SK-N-SH treated with all-trans-retinoic acid at 6 μM for 48 hours (cell line): Measurements from ENCODE around the gene MITF.

Source experiments
- ATAC-seq: fragments of 200-7000 bp; cut with Tn5 transposase; 3 replicates; pipeline ENCODE4 v1.9.1; 2020; ENCODE audit warnings: mild to moderate bottlenecking, moderate library complexity
- BACH2 ChIP-seq: fragments of 250-450 bp; sonication (Bioruptor Pico); IDR thresholded peaks from 2 replicates; pipeline ENCODE4 v1.9.0; 2021; ENCODE audit warnings: mild to moderate bottlenecking, borderline replicate concordance
- CREB5 ChIP-seq: fragments of 250-450 bp; sonication (Bioruptor Pico); IDR thresholded peaks from 2 replicates; pipeline ENCODE4 v1.5.1; 2020; ENCODE audit warnings: low read depth, mild to moderate bottlenecking, moderate library complexity
- CSDC2 ChIP-seq: fragments of 250-450 bp; sonication (Bioruptor Pico); IDR thresholded peaks from 2 replicates; pipeline ENCODE4 v1.5.0; 2020; ENCODE audit warnings: mild to moderate bottlenecking, moderate library complexity
- ESRRG ChIP-seq: fragments of 250-450 bp; sonication (Bioruptor Pico); IDR thresholded peaks from 2 replicates; pipeline ENCODE4 v1.6.1; 2021; ENCODE audit warnings: mild to moderate bottlenecking
- GLIS3 ChIP-seq: fragments of 250-450 bp; sonication (Bioruptor Pico); IDR thresholded peaks from 2 replicates; pipeline ENCODE4 v1.5.0; 2020; ENCODE audit warnings: mild to moderate bottlenecking, moderate library complexity
- ISL1 ChIP-seq: fragments of 250-450 bp; sonication (Bioruptor Pico); IDR thresholded peaks from 2 replicates; pipeline ENCODE4 v2.1.2; 2022; ENCODE audit warnings: mild to moderate bottlenecking, moderate library complexity
- POU6F1 ChIP-seq: fragments of 250-450 bp; sonication (Bioruptor Pico); IDR thresholded peaks from 2 replicates; pipeline ENCODE4 v1.8.0; 2021; ENCODE audit warnings: low read depth, mild to moderate bottlenecking, moderate library complexity, borderline replicate concordance
- PPARA ChIP-seq: fragments of 250-450 bp; sonication (Bioruptor Pico); IDR thresholded peaks from 2 replicates; pipeline ENCODE4 v1.5.0; 2020; ENCODE audit warnings: mild to moderate bottlenecking, borderline replicate concordance
- RARB ChIP-seq: fragments of 250-450 bp; sonication (Bioruptor Pico); IDR thresholded peaks from 2 replicates; pipeline ENCODE4 v1.8.0; 2021; ENCODE audit warnings: mild to moderate bottlenecking, moderate library complexity
- SNAI2 ChIP-seq: fragments of 250-450 bp; sonication (Bioruptor Pico); IDR thresholded peaks from 2 replicates; pipeline ENCODE4 v1.5.0; 2020; ENCODE audit warnings: mild to moderate bottlenecking, moderate library complexity
- TCF4 ChIP-seq: fragments of 250-450 bp; sonication (Bioruptor Pico); IDR thresholded peaks from 2 replicates; pipeline ENCODE4 v1.8.0; 2021; ENCODE audit warnings: mild to moderate bottlenecking, moderate library complexity, borderline replicate concordance
- TOX ChIP-seq: fragments of 250-450 bp; sonication (Bioruptor Pico); IDR thresholded peaks from 2 replicates; pipeline ENCODE4 v1.8.0; 2021; ENCODE audit warnings: mild to moderate bottlenecking, moderate library complexity, borderline replicate concordance
- ZFP3 ChIP-seq: fragments of 250-450 bp; sonication (Bioruptor Pico); IDR thresholded peaks from 2 replicates; pipeline ENCODE4 v1.5.0; 2020; ENCODE audit warnings: mild to moderate bottlenecking, moderate library complexity
- ZFP30 ChIP-seq: fragments of 450-650 bp; formaldehyde crosslinking; IDR thresholded peaks from 2 replicates; pipeline ENCODE4 v1.5.0; 2022; ENCODE audit warnings: mild to moderate bottlenecking, moderate library complexity
- ZNF565 ChIP-seq: fragments of 450-650 bp; formaldehyde crosslinking; conservative IDR thresholded peaks from 2 replicates; pipeline ENCODE4 v1.5.0; 2020; ENCODE audit warnings: low read depth, mild to moderate bottlenecking, moderate library complexity
- ZNF70 ChIP-seq: fragments of 450-650 bp; formaldehyde crosslinking; IDR thresholded peaks from 2 replicates; pipeline ENCODE4 v1.5.0; 2020; ENCODE audit warnings: mild to moderate bottlenecking, moderate library complexity
- TF ChIP-seq, protein P1 (sequence below): fragments of 250-450 bp; sonication (Bioruptor Pico); IDR thresholded peaks from 2 replicates; pipeline ENCODE4 v1.5.1; 2021; ENCODE audit warnings: mild to moderate bottlenecking, moderate library complexity
- TF ChIP-seq, protein P2 (sequence below): fragments of 250-450 bp; sonication (Bioruptor Pico); IDR thresholded peaks from 2 replicates; pipeline ENCODE4 v1.5.0; 2020; ENCODE audit warnings: mild to moderate bottlenecking, moderate library complexity
- TF ChIP-seq, protein P3 (sequence below): fragments of 250-450 bp; sonication (Bioruptor Pico); IDR thresholded peaks from 2 replicates; pipeline ENCODE4 v1.8.0; 2020; ENCODE audit warnings: mild to moderate bottlenecking, moderate library complexity, borderline replicate concordance

The MITF gene

DNA sequence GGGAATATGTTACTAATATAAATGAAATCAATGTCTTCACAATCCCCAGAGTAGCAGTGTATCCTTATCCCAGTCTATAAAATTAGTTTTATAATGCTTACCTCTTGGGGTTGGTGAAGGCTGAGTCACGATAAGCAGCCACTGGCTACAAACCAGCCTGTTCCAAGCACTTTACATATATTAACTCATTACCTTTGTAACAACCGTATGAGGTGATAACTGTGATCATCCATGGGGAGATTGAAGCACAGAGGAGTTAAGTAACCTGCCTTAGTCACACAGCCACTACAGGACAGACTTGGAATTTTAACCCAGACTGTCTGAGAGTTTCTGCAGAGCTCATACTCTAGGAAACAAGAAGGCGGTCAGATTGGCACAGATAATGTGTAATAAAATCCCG lies 43.3 kb upstream of the MITF start (continued):
- TF ChIP-seq POU6F1 (CRISPR knock-in tag) = no peak
- TF ChIP-seq, protein P1, sequence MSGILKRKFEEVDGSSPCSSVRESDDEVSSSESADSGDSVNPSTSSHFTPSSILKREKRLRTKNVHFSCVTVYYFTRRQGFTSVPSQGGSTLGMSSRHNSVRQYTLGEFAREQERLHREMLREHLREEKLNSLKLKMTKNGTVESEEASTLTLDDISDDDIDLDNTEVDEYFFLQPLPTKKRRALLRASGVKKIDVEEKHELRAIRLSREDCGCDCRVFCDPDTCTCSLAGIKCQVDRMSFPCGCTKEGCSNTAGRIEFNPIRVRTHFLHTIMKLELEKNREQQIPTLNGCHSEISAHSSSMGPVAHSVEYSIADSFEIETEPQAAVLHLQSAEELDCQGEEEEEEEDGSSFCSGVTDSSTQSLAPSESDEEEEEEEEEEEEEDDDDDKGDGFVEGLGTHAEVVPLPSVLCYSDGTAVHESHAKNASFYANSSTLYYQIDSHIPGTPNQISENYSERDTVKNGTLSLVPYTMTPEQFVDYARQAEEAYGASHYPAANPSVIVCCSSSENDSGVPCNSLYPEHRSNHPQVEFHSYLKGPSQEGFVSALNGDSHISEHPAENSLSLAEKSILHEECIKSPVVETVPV = no peak
- TF ChIP-seq ZFP3 (CRISPR knock-in tag) = no peak
- TF ChIP-seq GLIS3 (CRISPR knock-in tag) = no peak
- TF ChIP-seq, protein P2, sequence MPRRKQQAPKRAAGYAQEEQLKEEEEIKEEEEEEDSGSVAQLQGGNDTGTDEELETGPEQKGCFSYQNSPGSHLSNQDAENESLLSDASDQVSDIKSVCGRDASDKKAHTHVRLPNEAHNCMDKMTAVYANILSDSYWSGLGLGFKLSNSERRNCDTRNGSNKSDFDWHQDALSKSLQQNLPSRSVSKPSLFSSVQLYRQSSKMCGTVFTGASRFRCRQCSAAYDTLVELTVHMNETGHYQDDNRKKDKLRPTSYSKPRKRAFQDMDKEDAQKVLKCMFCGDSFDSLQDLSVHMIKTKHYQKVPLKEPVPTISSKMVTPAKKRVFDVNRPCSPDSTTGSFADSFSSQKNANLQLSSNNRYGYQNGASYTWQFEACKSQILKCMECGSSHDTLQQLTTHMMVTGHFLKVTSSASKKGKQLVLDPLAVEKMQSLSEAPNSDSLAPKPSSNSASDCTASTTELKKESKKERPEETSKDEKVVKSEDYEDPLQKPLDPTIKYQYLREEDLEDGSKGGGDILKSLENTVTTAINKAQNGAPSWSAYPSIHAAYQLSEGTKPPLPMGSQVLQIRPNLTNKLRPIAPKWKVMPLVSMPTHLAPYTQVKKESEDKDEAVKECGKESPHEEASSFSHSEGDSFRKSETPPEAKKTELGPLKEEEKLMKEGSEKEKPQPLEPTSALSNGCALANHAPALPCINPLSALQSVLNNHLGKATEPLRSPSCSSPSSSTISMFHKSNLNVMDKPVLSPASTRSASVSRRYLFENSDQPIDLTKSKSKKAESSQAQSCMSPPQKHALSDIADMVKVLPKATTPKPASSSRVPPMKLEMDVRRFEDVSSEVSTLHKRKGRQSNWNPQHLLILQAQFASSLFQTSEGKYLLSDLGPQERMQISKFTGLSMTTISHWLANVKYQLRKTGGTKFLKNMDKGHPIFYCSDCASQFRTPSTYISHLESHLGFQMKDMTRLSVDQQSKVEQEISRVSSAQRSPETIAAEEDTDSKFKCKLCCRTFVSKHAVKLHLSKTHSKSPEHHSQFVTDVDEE (CRISPR knock-in tag) = no peak
- no peak for TF ChIP-seq ESRRG (CRISPR knock-in tag)
- TF ChIP-seq ZNF70 (CRISPR knock-in tag) = no peak
- TF ChIP-seq, all 23 proteins: peak for 0

- TF ChIP-seq PPARA (no peak), GLIS3 (CRISPR knock-in tag) (no peak), TCF4 (CRISPR knock-in tag) (no peak), TOX (CRISPR knock-in tag) (no peak), RARB (CRISPR knock-in tag) (no peak), ESRRG (CRISPR knock-in tag) (no peak), ZFP30 (no peak), POU6F1 (CRISPR knock-in tag) (no peak), CREB5 (CRISPR knock-in tag) (no peak), SNAI2 (CRISPR knock-in tag) (no peak), ZFP3 (CRISPR knock-in tag) (no peak), ISL1 (CRISPR knock-in tag) (no peak), ZNF565 (CRISPR knock-in tag) (no peak), CSDC2 (no peak), ZNF70 (CRISPR knock-in tag) (no peak), BACH2 (no peak)
- TF ChIP-seq, protein P3, sequence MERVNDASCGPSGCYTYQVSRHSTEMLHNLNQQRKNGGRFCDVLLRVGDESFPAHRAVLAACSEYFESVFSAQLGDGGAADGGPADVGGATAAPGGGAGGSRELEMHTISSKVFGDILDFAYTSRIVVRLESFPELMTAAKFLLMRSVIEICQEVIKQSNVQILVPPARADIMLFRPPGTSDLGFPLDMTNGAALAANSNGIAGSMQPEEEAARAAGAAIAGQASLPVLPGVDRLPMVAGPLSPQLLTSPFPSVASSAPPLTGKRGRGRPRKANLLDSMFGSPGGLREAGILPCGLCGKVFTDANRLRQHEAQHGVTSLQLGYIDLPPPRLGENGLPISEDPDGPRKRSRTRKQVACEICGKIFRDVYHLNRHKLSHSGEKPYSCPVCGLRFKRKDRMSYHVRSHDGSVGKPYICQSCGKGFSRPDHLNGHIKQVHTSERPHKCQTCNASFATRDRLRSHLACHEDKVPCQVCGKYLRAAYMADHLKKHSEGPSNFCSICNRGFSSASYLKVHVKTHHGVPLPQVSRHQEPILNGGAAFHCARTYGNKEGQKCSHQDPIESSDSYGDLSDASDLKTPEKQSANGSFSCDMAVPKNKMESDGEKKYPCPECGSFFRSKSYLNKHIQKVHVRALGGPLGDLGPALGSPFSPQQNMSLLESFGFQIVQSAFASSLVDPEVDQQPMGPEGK (CRISPR knock-in tag) = no peak
- TF ChIP-seq, protein P1 = no peak
- TF ChIP-seq, all 23 proteins: peak for 0
- no peak for ATAC-seq
These were observed 42.9 kb upstream of the MITF start for GRCh38 chr3:69696367-69696766.
